ENCODE measurements around the gene CFAP73. TPM values are rescaled to one million over a fixed set of nuclear protein-coding genes. Genes with fewer than 3 reads are reported as not detected.

The CFAP73 gene
- total RNA-seq (not detected), polyA plus RNA-seq (under 1 TPM; 0.42 to 0.60 (median 0.46) TPM)

GRCh38 chr12:113149361-113150150, at the start of gene CFAP73:
Gene CFAP73 (plus strand): TSS chr12:113149724. CDS start chr12:113149858, 134 bp downstream.
- Histone ChIP-seq H3K36me3 (no peaks in the 10 kb centered on the region), H3K4me3 (no peak within 1 kb of the TSS), H3K9me3 (no peaks in the 10 kb centered on the region), H3K27ac (no peak within 1 kb of the TSS), H3K4me1 (peaks cover 0 to 22% (median 17%) of the 10 kb centered on the region in 4 donors), H3K27me3 (peaks cover 14 to 45% (median 37%) of the 10 kb centered on the region in 3 donors)
- DNase-seq: no peak
- 14 to 42% methylated on average over 22 of the region's 22 CpGs for WGBS, 2 donors
- intact Hi-C loops (cut with DNase I): no loop called here
- no peak for TF ChIP-seq POLR2A (IDR thresholded peaks at IDR 0.05)
- TF ChIP-seq POLR2AphosphoS5 (IDR thresholded peaks at IDR 0.05): no peak
- TF ChIP-seq, protein P1, sequence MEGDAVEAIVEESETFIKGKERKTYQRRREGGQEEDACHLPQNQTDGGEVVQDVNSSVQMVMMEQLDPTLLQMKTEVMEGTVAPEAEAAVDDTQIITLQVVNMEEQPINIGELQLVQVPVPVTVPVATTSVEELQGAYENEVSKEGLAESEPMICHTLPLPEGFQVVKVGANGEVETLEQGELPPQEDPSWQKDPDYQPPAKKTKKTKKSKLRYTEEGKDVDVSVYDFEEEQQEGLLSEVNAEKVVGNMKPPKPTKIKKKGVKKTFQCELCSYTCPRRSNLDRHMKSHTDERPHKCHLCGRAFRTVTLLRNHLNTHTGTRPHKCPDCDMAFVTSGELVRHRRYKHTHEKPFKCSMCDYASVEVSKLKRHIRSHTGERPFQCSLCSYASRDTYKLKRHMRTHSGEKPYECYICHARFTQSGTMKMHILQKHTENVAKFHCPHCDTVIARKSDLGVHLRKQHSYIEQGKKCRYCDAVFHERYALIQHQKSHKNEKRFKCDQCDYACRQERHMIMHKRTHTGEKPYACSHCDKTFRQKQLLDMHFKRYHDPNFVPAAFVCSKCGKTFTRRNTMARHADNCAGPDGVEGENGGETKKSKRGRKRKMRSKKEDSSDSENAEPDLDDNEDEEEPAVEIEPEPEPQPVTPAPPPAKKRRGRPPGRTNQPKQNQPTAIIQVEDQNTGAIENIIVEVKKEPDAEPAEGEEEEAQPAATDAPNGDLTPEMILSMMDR (IDR thresholded peaks at IDR 0.05): no peak
- TF ChIP-seq EP300 (IDR thresholded peaks at IDR 0.05): no peak

GRCh38 chr12:113099764-113100163, 49.8 kb upstream of the CFAP73 start:
- TF ChIP-seq, protein P1 (IDR thresholded peaks at IDR 0.05): no peak
- no peak for TF ChIP-seq EP300 (IDR thresholded peaks at IDR 0.05)
- TF ChIP-seq POLR2AphosphoS5 (IDR thresholded peaks at IDR 0.05): no peak
- TF ChIP-seq POLR2A (IDR thresholded peaks at IDR 0.05): no peak
- WGBS, 2 donors: 85 to 92% methylated on average over 12 of the region's 12 CpGs
- Histone ChIP-seq H3K36me3 (no peaks in the 10 kb centered on the region), H3K4me1 (peaks cover 0 to 5% (median 2%) of the 10 kb centered on the region in 4 donors), H3K4me3 (no peak overlapping the region), H3K9me3 (no peaks in the 10 kb centered on the region), H3K27ac (no peak overlapping the region), H3K27me3 (peaks cover 8 to 48% (median 27%) of the 10 kb centered on the region in 3 donors)
- DNase-seq: no peak
- intact Hi-C loops (cut with DNase I): no loop called here

DNA sequence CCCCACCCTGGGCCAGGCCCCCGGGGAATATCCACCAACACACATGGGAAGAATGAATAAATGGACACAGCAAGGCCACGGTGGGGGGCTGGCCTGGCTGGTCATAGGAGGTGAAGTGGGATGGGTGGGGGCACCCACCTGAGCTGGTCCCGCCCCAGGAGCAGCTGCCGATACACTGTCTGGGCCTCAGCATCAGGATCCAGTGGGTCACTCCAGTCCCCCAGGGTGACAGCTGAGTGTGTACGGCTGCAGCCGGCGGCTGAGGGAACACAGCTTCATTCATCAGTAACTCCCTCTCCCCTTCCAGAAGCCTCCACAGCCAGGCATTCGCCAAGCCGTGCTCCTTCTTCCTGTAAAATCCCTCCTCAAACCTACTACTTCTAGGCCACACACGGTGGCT, 47.8 kb upstream of the CFAP73 start:
- H3K9me3 ChIP-seq: no peaks in the 10 kb centered on the region
- H3K27ac ChIP-seq: no peak overlapping the region
- WGBS, 2 donors: 80 to 89% methylated on average over 10 of the region's 10 CpGs
- no peaks in the 10 kb centered on the region for H3K36me3 ChIP-seq
- DNase-seq: no peak
- H3K27me3 ChIP-seq: peaks cover 8 to 48% (median 27%) of the 10 kb centered on the region in 3 donors
- intact Hi-C loops (cut with DNase I): no loop called here
- H3K4me1 ChIP-seq: peaks cover 0 to 5% (median 2%) of the 10 kb centered on the region in 4 donors
- TF ChIP-seq EP300 (IDR thresholded peaks at IDR 0.05) (no peak), POLR2AphosphoS5 (IDR thresholded peaks at IDR 0.05) (no peak)
- TF ChIP-seq, protein P1 (IDR thresholded peaks at IDR 0.05): no peak
- no peak overlapping the region for H3K4me3 ChIP-seq

- Histone ChIP-seq H3K27ac (no peak overlapping the region), H3K36me3 (no peaks in the 10 kb centered on the region), H3K4me3 (no peak overlapping the region), H3K27me3 (peaks cover 8 to 45% (median 27%) of the 10 kb centered on the region in 3 donors), H3K4me1 (peaks cover 0 to 5% (median 2%) of the 10 kb centered on the region in 4 donors), H3K9me3 (no peaks in the 10 kb centered on the region)
- intact Hi-C loops (cut with DNase I): no loop called here
- TF ChIP-seq POLR2A (IDR thresholded peaks at IDR 0.05) (no peak), EP300 (IDR thresholded peaks at IDR 0.05) (no peak), POLR2AphosphoS5 (IDR thresholded peaks at IDR 0.05) (no peak)
- TF ChIP-seq, protein P1 (IDR thresholded peaks at IDR 0.05): no peak
- DNase-seq: no peak
- 87 to 91% methylated on average over 5 of the region's 5 CpGs for WGBS, 2 donors
These were observed 46.7 kb upstream of the CFAP73 start for GRCh38 chr12:113102811-113103210.

All from sigmoid colon (tissue), 7 donors.